ENCODE measurements around the gene APBB3.

DNA sequence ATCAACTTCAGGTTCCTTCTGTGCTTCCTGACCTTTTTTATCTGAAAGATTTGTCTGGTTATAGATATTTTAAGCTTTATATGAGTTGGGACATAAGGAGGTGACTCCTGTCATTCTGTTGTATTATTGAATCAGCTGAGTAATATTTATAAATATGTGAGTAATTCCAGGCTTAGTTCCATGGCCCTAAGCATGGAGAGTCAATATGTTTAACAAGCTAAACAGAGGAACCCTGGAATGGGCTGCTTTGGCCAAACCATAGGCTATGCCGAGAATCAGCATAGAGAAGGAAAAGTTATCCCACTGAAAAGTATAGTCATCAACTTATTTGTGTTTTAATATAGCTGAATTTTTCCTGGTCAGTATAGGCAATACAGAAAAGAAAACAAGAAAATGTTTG is 24.2 kb downstream of the APBB3 start:
- TF ChIP-seq CTCF (IDR thresholded peaks at IDR 0.05) (no peak), EP300 (IDR thresholded peaks at IDR 0.05) (no peak)
